Measurements from ENCODE around the gene GTF2I. TPM values are rescaled to one million over a fixed set of nuclear protein-coding genes. Genes with fewer than 3 reads are reported as not detected.
A peak's percentile ranks its signal among the peaks of the same experiment; 100 is the strongest.
"Not testable (repeated sequence)": the region's sequence is repeated elsewhere in the genome, so short reads cannot be mapped to it uniquely, and the experiment has no call there.

Gene GTF2I
- total and polyA plus RNA-seq, 10 of the 15 experiments (the other 5 are each of a cell fraction or from before 2014, with no cell fraction given), result 6.7 to 172 (median 96.9) TPM

GRCh38 chr7:74773760-74774750 is 116.5 kb downstream of the GTF2I start, which contains the start of gene NCF1:
Gene NCF1, plus strand, starts transcription at chr7:74774011. Its CDS starts 21 bp downstream, at chr7:74774032.
- in situ Hi-C loops (cut with MboI); H3K79me2 ChIP-seq (ENCODE audit: control insufficient read depth, insufficient read depth, low read length); H3K27ac ChIP-seq (ENCODE audit: control insufficient read depth, insufficient read depth); H4K20me1 ChIP-seq (ENCODE audit: control insufficient read depth, insufficient read depth); DNase-seq (ENCODE audit: low read depth, low spot score); H3K9me3 ChIP-seq (replicated peaks; ENCODE audit: control insufficient read depth, insufficient read depth, low read length); CTCF ChIA-PET; H2AFZ ChIP-seq (ENCODE audit: control insufficient read depth, low read depth, low read length); POLR2A ChIA-PET; FAIRE-seq; H3K4me3 ChIP-seq; SMC1A ChIA-PET (ENCODE audit: uncharacterized antibody, unreplicated experiment); intact Hi-C loops (cut with micrococcal nuclease; ENCODE audit: unreplicated experiment); H3K36me3 ChIP-seq (ENCODE audit: control insufficient read depth in 2 of 2, insufficient read depth in 2 of 2, low read length in 1 of 2); H3K27me3 ChIP-seq (replicated peaks in 1 of 2; ENCODE audit: control insufficient read depth in 2 of 2, insufficient read depth in 2 of 2, low read length in 1 of 2); BruUV-seq (replicated peaks); H3K4me1 ChIP-seq (ENCODE audit: control insufficient read depth, insufficient read depth, low read length); H3K4me2 ChIP-seq (ENCODE audit: control insufficient read depth, insufficient read depth); RAD21 ChIA-PET (ENCODE audit: unreplicated experiment); H3K9ac ChIP-seq (ENCODE audit: control insufficient read depth, insufficient read depth, low read length): not testable (repeated sequence)
- ATAC-seq, result peak; percentile 89
- no CpG with 5 or more reads among the region's 21 CpGs for WGBS (ENCODE audit: insufficient coverage, insufficient replicate concordance, low lambda C conversion rate, missing lambda C conversion rate)

- no CpG with 5 or more reads among the region's 6 CpGs for WGBS (ENCODE audit: insufficient coverage, insufficient replicate concordance, low lambda C conversion rate, missing lambda C conversion rate)
- POLR2A ChIA-PET; H3K27me3 ChIP-seq (replicated peaks in 1 of 2; ENCODE audit: control insufficient read depth in 2 of 2, insufficient read depth in 2 of 2, low read length in 1 of 2); H3K4me2 ChIP-seq (ENCODE audit: control insufficient read depth, insufficient read depth); DNase-seq (ENCODE audit: low read depth, low spot score); H2AFZ ChIP-seq (ENCODE audit: control insufficient read depth, low read depth, low read length); SMC1A ChIA-PET (ENCODE audit: uncharacterized antibody, unreplicated experiment); CTCF ChIA-PET; BruUV-seq (replicated peaks); H3K9ac ChIP-seq (ENCODE audit: control insufficient read depth, insufficient read depth, low read length); H3K4me1 ChIP-seq (ENCODE audit: control insufficient read depth, insufficient read depth, low read length); intact Hi-C loops (cut with micrococcal nuclease; ENCODE audit: unreplicated experiment); H3K9me3 ChIP-seq (replicated peaks; ENCODE audit: control insufficient read depth, insufficient read depth, low read length); H3K27ac ChIP-seq (ENCODE audit: control insufficient read depth, insufficient read depth); H3K79me2 ChIP-seq (ENCODE audit: control insufficient read depth, insufficient read depth, low read length); in situ Hi-C loops (cut with MboI); RAD21 ChIA-PET (ENCODE audit: unreplicated experiment); H4K20me1 ChIP-seq (ENCODE audit: control insufficient read depth, insufficient read depth); H3K36me3 ChIP-seq (ENCODE audit: control insufficient read depth in 2 of 2, insufficient read depth in 2 of 2, low read length in 1 of 2); FAIRE-seq; H3K4me3 ChIP-seq: not testable (repeated sequence)
- peak; percentile 59 for ATAC-seq
Observed at GRCh38 chr7:74775111-74775510, 117.6 kb downstream of the GTF2I start.

- RAD21 ChIA-PET (ENCODE audit: unreplicated experiment); BruUV-seq (replicated peaks); in situ Hi-C loops (cut with MboI); ATAC-seq; H3K9me3 ChIP-seq (replicated peaks; ENCODE audit: control insufficient read depth, insufficient read depth, low read length); H3K9ac ChIP-seq (ENCODE audit: control insufficient read depth, insufficient read depth, low read length); intact Hi-C loops (cut with micrococcal nuclease; ENCODE audit: unreplicated experiment); H3K4me2 ChIP-seq (ENCODE audit: control insufficient read depth, insufficient read depth); H2AFZ ChIP-seq (ENCODE audit: control insufficient read depth, low read depth, low read length); H3K27ac ChIP-seq (ENCODE audit: control insufficient read depth, insufficient read depth); FAIRE-seq; POLR2A ChIA-PET; CTCF ChIA-PET; H3K4me1 ChIP-seq (ENCODE audit: control insufficient read depth, insufficient read depth, low read length); H4K20me1 ChIP-seq (ENCODE audit: control insufficient read depth, insufficient read depth); DNase-seq (ENCODE audit: low read depth, low spot score); H3K36me3 ChIP-seq (ENCODE audit: control insufficient read depth in 2 of 2, insufficient read depth in 2 of 2, low read length in 1 of 2); H3K27me3 ChIP-seq (replicated peaks in 1 of 2; ENCODE audit: control insufficient read depth in 2 of 2, insufficient read depth in 2 of 2, low read length in 1 of 2); H3K79me2 ChIP-seq (ENCODE audit: control insufficient read depth, insufficient read depth, low read length); H3K4me3 ChIP-seq; SMC1A ChIA-PET (ENCODE audit: uncharacterized antibody, unreplicated experiment): not testable (repeated sequence)
- 97% methylated on average over 7 of the region's 17 CpGs for WGBS (ENCODE audit: insufficient coverage, insufficient replicate concordance, low lambda C conversion rate, missing lambda C conversion rate)
Observed at GRCh38 chr7:74779053-74779452, 121.5 kb downstream of the GTF2I start.

GRCh38 chr7:74781746-74782145 is 124.2 kb downstream of the GTF2I start:
- H3K4me1 ChIP-seq (ENCODE audit: control insufficient read depth, insufficient read depth, low read length); in situ Hi-C loops (cut with MboI); H3K79me2 ChIP-seq (ENCODE audit: control insufficient read depth, insufficient read depth, low read length); H3K9ac ChIP-seq (ENCODE audit: control insufficient read depth, insufficient read depth, low read length); POLR2A ChIA-PET; BruUV-seq (replicated peaks); H2AFZ ChIP-seq (ENCODE audit: control insufficient read depth, low read depth, low read length); H3K9me3 ChIP-seq (replicated peaks; ENCODE audit: control insufficient read depth, insufficient read depth, low read length); RAD21 ChIA-PET (ENCODE audit: unreplicated experiment); intact Hi-C loops (cut with micrococcal nuclease; ENCODE audit: unreplicated experiment); DNase-seq (ENCODE audit: low read depth, low spot score); CTCF ChIA-PET; H3K27ac ChIP-seq (ENCODE audit: control insufficient read depth, insufficient read depth); H3K4me3 ChIP-seq; FAIRE-seq; H3K27me3 ChIP-seq (replicated peaks in 1 of 2; ENCODE audit: control insufficient read depth in 2 of 2, insufficient read depth in 2 of 2, low read length in 1 of 2); H3K4me2 ChIP-seq (ENCODE audit: control insufficient read depth, insufficient read depth); H4K20me1 ChIP-seq (ENCODE audit: control insufficient read depth, insufficient read depth); SMC1A ChIA-PET (ENCODE audit: uncharacterized antibody, unreplicated experiment); ATAC-seq; H3K36me3 ChIP-seq (ENCODE audit: control insufficient read depth in 2 of 2, insufficient read depth in 2 of 2, low read length in 1 of 2): not testable (repeated sequence)
- WGBS (ENCODE audit: insufficient coverage, insufficient replicate concordance, low lambda C conversion rate, missing lambda C conversion rate), result 86% methylated on average over 3 of the region's 6 CpGs
